H9 (cell line): Measurements from ENCODE around the gene NPAT. TPM values are rescaled to one million over a fixed set of nuclear protein-coding genes. Genes with fewer than 3 reads are reported as not detected.

Experiments
- DNase-seq: peaks from one replicate; pipeline ENCODE4 v3.0.0-alpha.2; 2017
- H2AFZ ChIP-seq: one replicate; pipeline ENCODE4 v1.6.1; 2013; ENCODE audit warnings: mild to moderate bottlenecking, low read length, control low read depth, moderate library complexity
- H2AK5ac ChIP-seq: 2 replicates; pipeline ENCODE4 v1.6.1; 2013; ENCODE audit warnings: low read length, control low read depth, mixed read lengths; ENCODE audit not compliant: insufficient read length
- H2BK120ac ChIP-seq: one replicate; pipeline ENCODE4 v1.6.1; 2013; ENCODE audit warnings: low read depth, mild to moderate bottlenecking, low read length, control low read depth, inconsistent platforms; ENCODE audit not compliant: poor library complexity, severe bottlenecking
- H2BK12ac ChIP-seq: 2 replicates; pipeline ENCODE4 v1.6.1; 2013; ENCODE audit warnings: low read length, control low read depth, mixed read lengths, low read depth; ENCODE audit not compliant: insufficient read length
- H2BK15ac ChIP-seq: 2 replicates; pipeline ENCODE4 v1.6.1; 2013; ENCODE audit warnings: low read depth, low read length, control low read depth
- H2BK20ac ChIP-seq: one replicate; pipeline ENCODE4 v1.6.1; 2013; ENCODE audit warnings: low read depth, mild to moderate bottlenecking, low read length, control low read depth, inconsistent platforms; ENCODE audit not compliant: poor library complexity, severe bottlenecking
- H2BK5ac ChIP-seq: 2 replicates; pipeline ENCODE4 v1.6.1; 2013; ENCODE audit warnings: low read length, control low read depth, mixed read lengths; ENCODE audit not compliant: insufficient read length
- H3K14ac ChIP-seq: 2 replicates; pipeline ENCODE4 v1.6.1; 2013; ENCODE audit warnings: low read length, control low read depth; ENCODE audit not compliant: insufficient read depth
- H3K18ac ChIP-seq: 2 replicates; pipeline ENCODE4 v1.6.1; 2013; ENCODE audit warnings: low read depth, mild to moderate bottlenecking, mixed read lengths, low read length, control low read depth; ENCODE audit not compliant: insufficient read length
- H3K23ac ChIP-seq: 2 replicates; pipeline ENCODE4 v1.6.1; 2013; ENCODE audit warnings: low read length, control low read depth, mixed read lengths, low read depth; ENCODE audit not compliant: insufficient read length
- H3K23me2 ChIP-seq: 2 replicates; pipeline ENCODE4 v1.6.1; 2013; ENCODE audit warnings: low read depth, mild to moderate bottlenecking, mixed read lengths, low read length, control low read depth; ENCODE audit not compliant: insufficient read length, poor library complexity, severe bottlenecking
- H3K27ac ChIP-seq: 2 replicates; pipeline ENCODE4 v1.5.1; 2013; ENCODE audit warnings: low read length, control low read depth, mixed read lengths, low read depth; ENCODE audit not compliant: insufficient read length
- H3K27me3 ChIP-seq: 2 replicates; pipeline ENCODE4 v1.6.1; 2013; ENCODE audit warnings: low read length, control low read depth, inconsistent platforms; ENCODE audit not compliant: insufficient read depth
- H3K4ac ChIP-seq: 2 replicates; pipeline ENCODE4 v1.6.1; 2013; ENCODE audit warnings: low read depth, mild to moderate bottlenecking, control low read depth, inconsistent platforms, low read length, moderate library complexity
- H3K4me1 ChIP-seq: 2 replicates; pipeline ENCODE4 v1.6.1; 2013; ENCODE audit warnings: low read length, control low read depth, inconsistent platforms; ENCODE audit not compliant: insufficient read depth
- H3K4me2 ChIP-seq: 2 replicates; pipeline ENCODE4 v1.6.1; 2013; ENCODE audit warnings: low read length, control low read depth, mixed read lengths; ENCODE audit not compliant: insufficient read length, insufficient read depth
- H3K56ac ChIP-seq: 2 replicates; pipeline ENCODE4 v1.6.1; 2013; ENCODE audit warnings: low read depth, mild to moderate bottlenecking, mixed read lengths, low read length, control low read depth; ENCODE audit not compliant: insufficient read length
- H3K79me1 ChIP-seq: 2 replicates; pipeline ENCODE4 v1.6.1; 2013; ENCODE audit warnings: low read depth, mild to moderate bottlenecking, moderate library complexity, low read length, control low read depth, inconsistent platforms; ENCODE audit not compliant: insufficient read depth, poor library complexity, severe bottlenecking
- H3K79me2 ChIP-seq: 2 replicates; pipeline ENCODE4 v1.6.1; 2013; ENCODE audit warnings: low read length, control low read depth, inconsistent platforms; ENCODE audit not compliant: insufficient read depth
- H3K9ac ChIP-seq: 2 replicates; pipeline ENCODE4 v1.6.1; 2013; ENCODE audit warnings: low read length, control low read depth, mixed read lengths; ENCODE audit not compliant: insufficient read length; ENCODE audit errors: extremely low read depth
- H3K9me3 ChIP-seq: one replicate; pipeline ENCODE4 v1.6.1; 2013; ENCODE audit warnings: low read depth, low read length, inconsistent platforms; ENCODE audit not compliant: control insufficient read depth
- H3T11ph ChIP-seq: one replicate; pipeline ENCODE4 v1.6.1; 2013; ENCODE audit warnings: mild to moderate bottlenecking, low read length, control low read depth, inconsistent platforms
- H4K20me1 ChIP-seq: one replicate; pipeline ENCODE4 v1.6.1; 2013; ENCODE audit not compliant: control insufficient read depth, insufficient read length, insufficient read depth
- H4K5ac ChIP-seq: 2 replicates; pipeline ENCODE4 v1.6.1; 2013; ENCODE audit warnings: low read depth, mild to moderate bottlenecking, mixed read lengths, low read length, control low read depth; ENCODE audit not compliant: insufficient read length
- H4K8ac ChIP-seq: replicated peaks from 2 replicates; pipeline ENCODE4 v1.6.1; 2013; ENCODE audit warnings: low read length, control low read depth, mixed read lengths, low read depth; ENCODE audit not compliant: insufficient read length
- H4K91ac ChIP-seq: 2 replicates; pipeline ENCODE4 v1.6.1; 2013; ENCODE audit warnings: low read depth, mild to moderate bottlenecking, moderate library complexity, mixed read lengths, low read length, control low read depth; ENCODE audit not compliant: insufficient read length
- H3K27ac Mint-ChIP-seq, 3 experiments: 2 replicates in 2 of 3; 3 replicates in 1 of 3; pipeline ENCODE4 v1.8.0; 2020 to 2021; ENCODE audit warnings: mixed read lengths in 3 of 3, mild to moderate bottlenecking in 1 of 3, moderate library complexity in 1 of 3
- H3K27me3 Mint-ChIP-seq: 2 replicates; pipeline ENCODE4 v1.8.0; 2021; ENCODE audit warnings: low read depth, mild to moderate bottlenecking, moderate library complexity, mixed read lengths
- H3K36me3 Mint-ChIP-seq, 3 experiments: 2 replicates in 2 of 3; 3 replicates in 1 of 3; pipeline ENCODE4 v1.8.0; 2020 to 2021; ENCODE audit warnings: low read depth in 3 of 3, mixed read lengths in 3 of 3; ENCODE audit not compliant: insufficient read depth in 1 of 3
- H3K4me1 Mint-ChIP-seq, 2 experiments: 2 replicates each; pipeline ENCODE4 v1.8.0; 2020; ENCODE audit warnings: mixed read lengths in 2 of 2
- H3K4me3 Mint-ChIP-seq, 2 experiments: 2 replicates in 1 of 2; 3 replicates in 1 of 2; pipeline ENCODE4 v1.8.0; 2020 to 2021; ENCODE audit warnings: mild to moderate bottlenecking in 2 of 2, mixed read lengths in 2 of 2, moderate library complexity in 1 of 2
- H3K9me3 Mint-ChIP-seq, 2 experiments: 2 replicates in 1 of 2; 3 replicates in 1 of 2; pipeline ENCODE4 v1.8.0; 2020; ENCODE audit warnings: mild to moderate bottlenecking in 2 of 2, mixed read lengths in 2 of 2, moderate library complexity in 1 of 2
- CTCF ChIP-seq: fragments of 200-600 bp; sonication (generic); conservative IDR thresholded peaks from 3 replicates; pipeline ENCODE4 v1.8.0; 2021; ENCODE audit warnings: antibody characterized with exemption, mild to moderate bottlenecking
- WGBS: extraction: QIAGEN DNeasy Blood & Tissue Kit; methylation state at CpG from one replicate; pipeline ENCODE4 v1.1.7; 2013; ENCODE audit warnings: missing lambda C conversion rate, low lambda C conversion rate, mixed read lengths; ENCODE audit not compliant: insufficient read length; ENCODE audit errors: extremely low coverage; 5-methylcytosine and 5-hydroxymethylcytosine counted together
- total RNA-seq: library from RNA; stranded (reverse); gene quantifications from 2 replicates; pipeline ENCODE4 v1.2.1, GENCODE V29; 2021

Gene NPAT
- total RNA-seq, 1 experiment from 2014 or later = 22.9 TPM

GRCh38 chr11:108235192-108235591 is 12.8 kb upstream of the NPAT start:
- DNase-seq = no peak
- no peak overlapping the region for H2BK15ac ChIP-seq
- no peak overlapping the region for H2BK12ac ChIP-seq
- no peak overlapping the region for H3K56ac ChIP-seq
- H3K27ac ChIP-seq = no peak overlapping the region
- no peak overlapping the region for H2AFZ ChIP-seq
- no peaks in the 10 kb centered on the region for H3K27me3 Mint-ChIP-seq
- H3K4me2 ChIP-seq = no peak overlapping the region
- no peak overlapping the region for H3T11ph ChIP-seq
- no peak overlapping the region for H2AK5ac ChIP-seq
- H3K27me3 ChIP-seq = no peaks in the 10 kb centered on the region
- no peak overlapping the region for H3K4me3 Mint-ChIP-seq
- H3K4ac ChIP-seq = no peak overlapping the region
- no peak overlapping the region for H3K18ac ChIP-seq
- no peak overlapping the region for H3K23ac ChIP-seq
- no peaks in the 10 kb centered on the region for H4K20me1 ChIP-seq
- H2BK120ac ChIP-seq = no peak overlapping the region
- no peak overlapping the region for H4K5ac ChIP-seq
- H3K14ac ChIP-seq = no peak overlapping the region
- peaks cover 15 to 60% (median 48%) of the 10 kb centered on the region in 3 experiments; a peak in 6 of 7 replicates for H3K36me3 Mint-ChIP-seq
- no peak overlapping the region for H2BK20ac ChIP-seq
- no CpG with 5 or more reads among the region's 1 CpG for WGBS
- H3K9me3 ChIP-seq = no peaks in the 10 kb centered on the region
- no peaks in the 10 kb centered on the region for H3K79me1 ChIP-seq
- no peaks in the 10 kb centered on the region for H3K9me3 Mint-ChIP-seq
- no peak overlapping the region for H2BK5ac ChIP-seq
- H3K79me2 ChIP-seq = no peaks in the 10 kb centered on the region
- H3K4me1 ChIP-seq = no peaks in the 10 kb centered on the region
- no peak overlapping the region for H4K8ac ChIP-seq
- no peak for TF ChIP-seq CTCF
- no peak overlapping the region for H3K27ac Mint-ChIP-seq
- H3K4me1 Mint-ChIP-seq = no peaks in the 10 kb centered on the region
- H4K91ac ChIP-seq = no peak overlapping the region
- no peak overlapping the region for H3K9ac ChIP-seq
- no peaks in the 10 kb centered on the region for H3K23me2 ChIP-seq
